ENCODE results near the gene TLNRD1. TPM values are rescaled to one million over a fixed set of nuclear protein-coding genes. Genes with fewer than 3 reads are reported as not detected.

The TLNRD1 gene
- total and polyA plus RNA-seq, 12 donors: 4.3 to 19.4 (median 6.3) TPM

GRCh38 chr15:80971143-80971542 is 29.6 kb upstream of the TLNRD1 start:
- no peak for TF ChIP-seq CTCF (IDR thresholded peaks at IDR 0.05)
- intact Hi-C loops (cut with DNase I): loop anchor here in 8 of 10 donors (2.0 to 10.0 kb wide), 8 partner anchors 189 to 519 kb away; partner anchors contain the start of genes CEMIP (in 3 of the 8) and ABHD17C (in 1 of the 8)
- peaks cover 0 to 15% (median 0%) of the 10 kb centered on the region in 9 donors for H3K4me1 ChIP-seq
- no peaks in the 10 kb centered on the region for H3K9me3 ChIP-seq
- no peak overlapping the region for H3K27ac ChIP-seq
- 76 to 83% methylated on average over 2 of the region's 2 CpGs for WGBS, 2 donors
- H3K27me3 ChIP-seq: no peaks in the 10 kb centered on the region
- H3K4me3 ChIP-seq: no peak overlapping the region
- ATAC-seq (no peak), DNase-seq (no peak)
- peaks cover 0 to 51% (median 0%) of the 10 kb centered on the region in 9 donors for H3K36me3 ChIP-seq

- intact Hi-C loops (cut with DNase I): loop anchor here in 8 of 10 donors (5.0 to 10.0 kb wide), 6 partner anchors 190 to 520 kb away; partner anchors contain the start of genes CEMIP (in 2 of the 8) and ABHD17C (in 1 of the 8)
- DNase-seq: no peak
- Histone ChIP-seq H3K27ac (no peak overlapping the region), H3K9me3 (no peaks in the 10 kb centered on the region), H3K4me3 (no peak overlapping the region), H3K27me3 (no peaks in the 10 kb centered on the region), H3K36me3 (peaks cover 0 to 47% (median 0%) of the 10 kb centered on the region in 9 donors), H3K4me1 (peaks cover 0 to 22% (median 1%) of the 10 kb centered on the region in 9 donors)
- no peak for ATAC-seq
- TF ChIP-seq CTCF (IDR thresholded peaks at IDR 0.05): no peak
- 89 to 96% methylated on average over 3 of the region's 3 CpGs for WGBS, 2 donors
Measured at GRCh38 chr15:80972276-80972675, 28.4 kb upstream of the TLNRD1 start.

DNA sequence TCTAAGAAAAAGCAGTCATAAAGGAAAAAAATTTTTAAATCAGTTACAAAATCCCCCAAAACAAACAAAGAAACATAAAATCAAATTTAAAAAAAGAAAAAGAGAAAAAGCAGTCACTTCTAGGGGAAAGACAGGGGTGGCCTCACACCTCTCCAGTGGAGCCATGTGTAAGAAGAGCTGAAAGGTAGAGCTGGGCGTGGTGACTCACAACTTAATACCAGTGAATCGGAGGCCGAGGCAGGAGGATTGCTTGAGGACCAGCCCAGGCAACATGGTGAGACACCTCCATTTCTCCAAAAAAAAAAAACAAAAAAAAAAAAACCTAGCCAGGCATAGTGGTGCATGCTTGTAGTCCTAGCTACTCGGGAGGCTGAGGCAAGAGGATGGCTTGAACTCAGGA is 25.8 kb upstream of the TLNRD1 start:
- H3K27ac ChIP-seq: no peak overlapping the region
- 97% methylated on average over 4 of the region's 4 CpGs for WGBS, 2 donors
- H3K27me3 ChIP-seq: no peaks in the 10 kb centered on the region
- no peak for ATAC-seq
- H3K36me3 ChIP-seq: peaks cover 0 to 52% (median 16%) of the 10 kb centered on the region in 9 donors
- H3K4me3 ChIP-seq: no peak overlapping the region
- no peak for TF ChIP-seq CTCF (IDR thresholded peaks at IDR 0.05)
- intact Hi-C loops (cut with DNase I): loop anchor here in 9 of 10 donors (5.0 to 10.0 kb wide), 9 partner anchors 132 to 523 kb away; partner anchors contain the start of genes CEMIP (in 2 of the 9) and ABHD17C (in 1 of the 9)
- H3K4me1 ChIP-seq: peaks cover 0 to 29% (median 12%) of the 10 kb centered on the region in 9 donors
- no peak for DNase-seq
- no peaks in the 10 kb centered on the region for H3K9me3 ChIP-seq

GRCh38 chr15:80976851-80977250 is 23.9 kb upstream of the TLNRD1 start:
- intact Hi-C loops (cut with DNase I): loop anchor here in 5 of 10 donors (1.0 to 10.0 kb wide), 5 partner anchors 130 to 290 kb away; partner anchors contain the start of gene ABHD17C (in 1 of the 5)
- no peak for TF ChIP-seq CTCF (IDR thresholded peaks at IDR 0.05)
- DNase-seq (no peak), ATAC-seq (peak in 2 of 8 donors; percentile 8 to 29)
- Histone ChIP-seq H3K27me3 (no peaks in the 10 kb centered on the region), H3K4me1 (peaks cover 0 to 29% (median 12%) of the 10 kb centered on the region in 9 donors), H3K27ac (no peak overlapping the region), H3K36me3 (peaks cover 0 to 71% (median 24%) of the 10 kb centered on the region in 9 donors), H3K4me3 (no peak overlapping the region), H3K9me3 (no peaks in the 10 kb centered on the region)
- WGBS, 2 donors: 95 to 97% methylated on average over 4 of the region's 4 CpGs
